AG04450 (cell line): ENCODE measurements around the gene ZBTB20. TPM values are rescaled to one million over a fixed set of nuclear protein-coding genes. Genes with fewer than 3 reads are reported as not detected.

ENCODE experiments used
- CTCF ChIA-PET: fragments of 300-600, 350-600 bp; formaldehyde crosslinking; extraction: SDS; loops from one replicate; lab custom pipeline; 2022; ENCODE audit warnings: antibody characterized with exemption, inconsistent platforms; lab: Charles Lee
- POLR2A ChIA-PET: fragments of 350-600 bp; formaldehyde crosslinking; extraction: SDS; loops from one replicate; lab custom pipeline; 2021; ENCODE audit warnings: antibody characterized with exemption, inconsistent platforms; lab: Yijun Ruan, JAX
- DNase-seq: peaks from one replicate; pipeline ENCODE4 v3.0.0-alpha.2; 2011; ENCODE audit warnings: low read depth, low spot score
- H3K27ac ChIP-seq: one replicate; pipeline ENCODE4 v1.5.1; 2012; ENCODE audit warnings: low read depth, low read length, control low read depth
- H3K27me3 ChIP-seq: one replicate; pipeline ENCODE4 v1.6.0; 2012; ENCODE audit warnings: low read length; ENCODE audit not compliant: control insufficient read depth, insufficient read depth
- H3K4me3 ChIP-seq: 2 replicates; pipeline ENCODE4 v1.5.1; 2011; ENCODE audit warnings: mild to moderate bottlenecking, low read depth, low read length, control low read depth
- H3K9me3 ChIP-seq: 2 replicates; pipeline ENCODE4 v1.5.1; 2012; ENCODE audit warnings: low read length; ENCODE audit not compliant: control insufficient read depth, insufficient read depth
- CTCF ChIP-seq: IDR thresholded peaks from 2 replicates; pipeline ENCODE4 v1.5.1; 2011; ENCODE audit warnings: low read depth, low read length, control low read depth, inconsistent platforms
- polyA plus RNA-seq: library from polyadenylated mRNA; depleted of rRNA; stranded (reverse); fragments of >200 nt; gene quantifications from 2 replicates; pipeline ENCODE4 v1.2.3, GENCODE V29; 2011

Gene ZBTB20
- polyA plus RNA-seq, 1 experiment: 3.0 TPM

- no peak for TF ChIP-seq CTCF
- POLR2A ChIA-PET: no interaction called here
- no peak for DNase-seq
- H3K27ac ChIP-seq: no peak overlapping the region
- no peaks in the 10 kb centered on the region for H3K9me3 ChIP-seq
- no peaks in the 10 kb centered on the region for H3K27me3 ChIP-seq
- no peak overlapping the region for H3K4me3 ChIP-seq
- CTCF ChIA-PET: interaction anchor here (0.7 to 2.0 kb wide), 3 partner anchors 25 to 168 kb away, joined by 4 to 7 read pairs (median 4); no protein-coding TSS in a partner anchor
These were observed 595.1 kb downstream of the ZBTB20 start for GRCh38 chr3:114551770-114552526.

- no peak for TF ChIP-seq CTCF
- DNase-seq: no peak
- H3K4me3 ChIP-seq: no peak overlapping the region
- no peaks in the 10 kb centered on the region for H3K27me3 ChIP-seq
- CTCF ChIA-PET: no interaction called here
- POLR2A ChIA-PET: no interaction called here
- H3K9me3 ChIP-seq: no peaks in the 10 kb centered on the region
- no peak overlapping the region for H3K27ac ChIP-seq
These were observed 596.9 kb downstream of the ZBTB20 start for GRCh38 chr3:114550165-114550564.

- no peak for DNase-seq
These were observed 601.9 kb downstream of the ZBTB20 start for GRCh38 chr3:114545193-114545592.

GRCh38 chr3:114542359-114542758 lies 604.7 kb downstream of the ZBTB20 start:
- Histone ChIP-seq H3K27ac (no peak overlapping the region), H3K27me3 (no peaks in the 10 kb centered on the region), H3K4me3 (no peak overlapping the region), H3K9me3 (no peaks in the 10 kb centered on the region)
- CTCF ChIA-PET: interaction anchor here (1.0 to 1.8 kb wide), 2 partner anchors 13 to 15 kb away, joined by 3 to 8 read pairs; no protein-coding TSS in a partner anchor
- POLR2A ChIA-PET: no interaction called here
- no peak for TF ChIP-seq CTCF
- no peak for DNase-seq

More at GRCh38 chr3:114545193-114545592, 601.9 kb downstream of the ZBTB20 start:
- ChIA-PET POLR2A (no interaction called here), CTCF (no interaction called here)
- Histone ChIP-seq H3K9me3 (no peaks in the 10 kb centered on the region), H3K4me3 (no peak overlapping the region), H3K27me3 (no peaks in the 10 kb centered on the region), H3K27ac (no peak overlapping the region)
- no peak for TF ChIP-seq CTCF

- TF ChIP-seq CTCF: no peak
- no peak for DNase-seq
- ChIA-PET CTCF (interaction anchor here (0.6 kb wide), 1 partner anchor 14 kb away, joined by 3 read pairs; no protein-coding TSS in a partner anchor), POLR2A (no interaction called here)
- H3K27me3 ChIP-seq: no peaks in the 10 kb centered on the region
- no peak overlapping the region for H3K27ac ChIP-seq
- H3K9me3 ChIP-seq: no peaks in the 10 kb centered on the region
- no peak overlapping the region for H3K4me3 ChIP-seq
These were observed 607.6 kb downstream of the ZBTB20 start for GRCh38 chr3:114539525-114539924.
